NCI-H226 (cell line): ENCODE measurements around the gene NTN4.
"Not testable (repeated sequence)": the region's sequence is repeated elsewhere in the genome, so short reads cannot be mapped to it uniquely, and the experiment has no call there.

Source experiments
- DNase-seq: peaks from one replicate; pipeline ENCODE4 v3.0.0-alpha.2; 2015

NTN4 gene

DNA sequence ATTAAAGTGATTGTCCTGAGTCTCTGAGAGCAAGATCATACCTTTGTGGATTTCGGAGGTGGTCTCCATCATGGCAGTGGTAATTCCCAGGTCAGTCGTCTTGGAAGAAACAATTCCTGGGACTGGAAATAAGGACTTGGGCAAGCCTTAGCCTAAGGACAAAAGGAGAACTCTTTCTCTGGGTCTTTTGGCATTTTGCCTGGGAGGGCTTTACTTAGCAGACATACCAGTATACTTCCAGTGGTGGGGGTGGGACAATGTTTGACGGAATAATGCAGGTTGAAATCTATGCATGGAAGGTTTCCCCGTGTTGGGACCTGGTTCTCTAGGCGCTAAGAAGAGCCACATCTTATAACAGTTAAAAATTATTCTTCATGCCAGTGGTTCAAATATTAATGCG, 168.8 kb downstream of the NTN4 start:
- no peak for DNase-seq

DNA sequence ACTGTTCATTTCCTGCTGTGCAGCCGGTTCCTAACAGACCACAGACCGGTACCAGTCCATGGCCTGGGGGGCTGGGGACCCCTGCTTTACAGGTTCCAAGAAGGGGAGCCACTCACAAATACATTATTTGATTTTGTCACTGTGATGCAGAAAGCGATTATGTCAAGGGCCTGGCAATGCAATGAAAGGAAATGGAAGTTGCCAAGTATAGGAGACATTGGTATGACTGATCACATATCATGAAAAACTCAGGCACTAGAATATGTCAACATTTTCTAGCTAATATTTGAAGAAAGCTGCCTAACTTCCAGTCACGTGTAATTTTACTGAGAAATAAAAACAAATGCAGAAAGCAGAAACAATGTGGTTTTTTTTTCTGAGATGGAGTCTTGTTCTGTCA, 170.4 kb downstream of the NTN4 start:
- DNase-seq, result no peak

DNA sequence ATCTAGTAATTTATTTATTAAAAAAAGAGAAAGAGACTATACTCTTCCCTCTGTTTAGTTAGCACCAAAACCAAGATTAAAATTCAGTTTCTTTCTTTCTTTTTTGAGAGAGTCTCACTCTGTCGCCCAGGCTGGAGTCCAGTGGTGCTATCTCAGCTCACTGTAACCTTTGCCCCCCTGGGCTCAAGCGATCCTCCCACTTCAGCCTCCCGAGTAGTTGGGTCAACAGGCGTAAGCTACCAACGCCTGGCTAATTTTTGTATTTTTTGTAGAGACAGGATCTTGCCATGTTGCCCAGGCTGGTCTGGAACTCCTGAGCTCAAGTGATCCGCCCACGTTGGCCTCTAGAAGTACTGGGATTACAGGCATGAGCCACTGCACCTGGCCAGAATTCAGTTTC, 174.1 kb downstream of the NTN4 start:
- not testable (repeated sequence) for DNase-seq

DNA sequence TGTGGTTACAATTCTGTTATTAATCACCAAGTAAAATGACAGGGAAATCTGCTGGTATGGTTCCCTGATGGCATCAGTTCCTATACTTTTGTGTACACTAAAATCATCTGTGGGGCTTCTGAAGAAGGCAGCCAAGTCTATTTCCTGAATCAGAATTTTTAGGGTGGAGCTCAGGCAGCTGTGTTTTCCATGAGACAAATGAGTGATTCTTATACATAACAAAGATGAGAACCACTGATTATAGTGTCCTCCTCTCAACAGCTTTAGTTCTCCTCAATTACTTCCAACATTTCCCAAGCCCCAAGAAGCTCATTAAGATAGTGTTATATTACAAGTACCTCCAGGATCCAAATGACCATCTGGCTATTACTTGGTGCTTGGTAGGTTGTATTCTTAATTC, 174.8 kb downstream of the NTN4 start:
- DNase-seq, result no peak

DNA sequence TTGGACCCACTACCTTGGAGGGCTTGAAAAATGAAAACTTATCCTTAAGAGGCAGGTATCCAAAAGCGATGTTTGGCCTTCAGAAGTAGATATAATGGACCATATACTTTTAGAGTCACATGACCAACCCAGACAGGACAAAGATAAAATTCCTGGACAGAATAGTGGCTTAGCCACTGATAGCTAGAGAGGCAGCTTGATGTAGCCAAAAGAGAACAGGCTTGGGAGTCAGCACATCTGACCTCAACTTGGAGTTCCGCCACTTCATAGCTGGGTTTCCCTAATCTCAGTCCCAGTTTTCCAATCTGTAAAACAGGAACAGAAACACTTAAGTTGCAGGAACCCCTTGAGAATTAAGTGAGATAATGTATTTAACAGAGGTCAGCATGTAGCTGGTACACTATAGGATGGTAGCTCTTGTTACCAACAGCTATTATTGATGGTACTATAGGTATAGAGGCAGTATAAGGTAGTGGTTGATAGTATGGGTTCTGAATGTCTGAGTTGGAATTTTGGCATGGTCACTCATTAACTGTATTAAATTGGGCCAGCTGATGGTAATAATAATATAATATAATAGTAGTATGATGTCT, 176.1 kb downstream of the NTN4 start:
- no peak for DNase-seq

DNA sequence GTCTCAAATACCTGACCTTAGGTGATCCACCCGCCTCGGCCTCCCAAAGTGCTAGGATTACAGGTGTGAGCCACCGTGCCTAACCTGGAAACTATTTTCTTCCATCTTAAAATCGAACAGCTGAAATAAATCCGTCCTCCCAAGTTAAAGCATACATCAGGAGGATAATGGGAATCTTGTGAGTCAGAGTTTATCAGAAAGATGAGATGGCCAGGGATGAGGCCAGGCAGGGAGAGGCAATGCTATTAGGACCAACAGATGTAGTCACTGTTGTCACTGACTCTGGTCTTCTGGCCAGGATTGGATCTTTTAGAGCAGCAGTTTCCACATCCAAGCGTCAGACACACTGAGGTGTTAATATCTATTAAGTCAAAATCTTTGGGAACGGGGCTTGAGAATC, 177.5 kb downstream of the NTN4 start:
- no peak for DNase-seq

DNA sequence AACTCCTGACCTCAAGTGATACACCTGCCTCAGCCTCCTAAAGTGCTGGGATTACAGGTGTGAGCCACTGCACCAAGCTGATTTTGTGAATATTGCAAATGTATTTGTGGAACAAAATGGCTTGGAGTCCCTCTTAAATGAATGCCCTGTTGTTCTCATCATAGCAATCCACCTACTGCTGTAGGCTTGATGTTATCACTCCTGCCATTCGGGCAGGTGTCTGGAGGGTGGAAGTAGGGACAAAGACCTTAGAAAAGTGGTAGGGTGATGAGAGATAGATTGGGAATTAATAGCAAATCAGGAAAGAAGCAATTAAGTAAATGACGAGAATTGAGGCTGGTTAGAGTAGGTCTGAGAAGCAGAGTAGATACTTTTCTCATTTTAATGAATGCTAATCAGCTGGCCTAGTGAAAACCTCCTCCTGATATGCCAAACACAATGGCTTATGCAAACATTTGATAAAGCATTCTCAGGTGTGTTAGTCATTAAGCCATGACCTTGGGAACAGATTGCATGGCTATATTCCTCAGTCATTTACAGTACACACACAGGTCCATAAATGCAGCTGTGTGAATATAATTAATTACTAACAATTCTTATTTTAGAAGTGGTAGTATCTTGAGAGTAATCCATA, 178.8 kb downstream of the NTN4 start:
- no peak for DNase-seq

DNA sequence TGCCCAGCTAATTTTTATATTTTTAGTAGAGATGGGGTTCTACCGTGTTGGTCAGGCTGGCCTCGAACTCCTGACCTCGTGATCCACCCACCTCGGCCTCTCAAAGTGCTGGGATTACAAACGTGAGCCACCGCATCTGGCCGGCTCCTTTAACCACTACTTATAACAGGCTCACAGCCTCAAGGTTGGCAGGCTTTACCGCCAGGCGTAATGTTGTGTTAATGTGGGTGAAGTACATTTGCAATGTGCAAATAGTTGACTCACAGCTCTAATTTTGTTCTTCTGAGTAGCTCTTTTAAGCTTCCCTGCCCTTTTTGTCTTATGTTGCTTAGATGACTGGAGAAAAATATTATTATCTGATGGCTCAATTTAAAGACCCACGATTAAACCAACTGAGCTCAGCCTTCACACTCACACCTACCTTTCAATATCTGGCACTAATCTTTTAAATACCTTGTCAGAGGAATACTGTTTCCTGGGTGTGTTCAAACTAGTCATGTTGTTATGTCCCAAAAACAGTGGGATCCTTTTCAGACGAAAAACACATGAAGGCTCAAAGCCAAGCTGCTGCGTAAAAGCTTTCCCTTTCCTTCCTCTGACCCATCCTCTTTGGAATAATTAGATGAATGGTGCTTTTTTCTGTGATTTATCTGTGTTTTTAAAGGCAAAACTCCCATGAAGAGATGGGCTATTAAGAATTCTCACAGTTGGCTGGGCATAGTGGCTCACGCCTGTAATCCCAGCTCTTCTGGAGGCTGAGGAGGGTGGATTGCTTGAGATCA, 182.1 kb downstream of the NTN4 start:
- DNase-seq, result peak; percentile 30
